T-helper 1 cell treated with Interleukin-12 subunit alpha and Interleukin-12 subunit beta and Interleukin-4 antibody, amounts not matched to agents 30 μg/mL and 1 μg/mL, for 36 hours (primary cell): Measurements from ENCODE around the gene ERCC6L2.

Experiments used
- H3K27ac Mint-ChIP-seq: one replicate; pipeline ENCODE4 v1.8.0; 2021; ENCODE audit warnings: mild to moderate bottlenecking, mixed read lengths
- H3K27me3 Mint-ChIP-seq: one replicate; pipeline ENCODE4 v1.8.0; 2021; ENCODE audit warnings: low read depth, mixed read lengths
- H3K36me3 Mint-ChIP-seq: one replicate; pipeline ENCODE4 v1.8.0; 2021; ENCODE audit warnings: low read depth, mixed read lengths
- H3K4me1 Mint-ChIP-seq: one replicate; pipeline ENCODE4 v1.8.0; 2021; ENCODE audit warnings: low read depth, mixed read lengths
- H3K4me3 Mint-ChIP-seq: one replicate; pipeline ENCODE4 v1.8.0; 2021; ENCODE audit warnings: mild to moderate bottlenecking, moderate library complexity, mixed read lengths
- H3K9me3 Mint-ChIP-seq: one replicate; pipeline ENCODE4 v1.8.0; 2021; ENCODE audit warnings: mixed read lengths

The ERCC6L2 gene

DNA sequence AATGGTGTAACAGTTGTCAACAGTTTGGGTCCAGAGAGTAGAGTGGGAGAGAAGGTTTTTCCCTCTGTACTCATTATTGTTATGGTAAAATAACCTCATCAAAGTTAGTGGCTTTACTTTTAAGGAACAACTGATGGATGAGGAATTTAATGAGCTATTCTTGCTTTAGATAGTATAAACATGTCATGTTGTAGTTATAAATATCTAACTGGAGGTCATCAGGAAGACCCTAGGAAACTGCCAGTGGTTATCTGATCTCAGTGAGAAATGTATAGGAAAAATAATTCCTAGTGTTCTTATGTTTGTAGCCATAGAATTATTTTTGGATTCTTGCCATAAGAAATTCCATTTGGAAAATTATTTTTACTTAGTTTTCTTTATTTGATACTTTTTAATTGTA, 4.1 kb downstream of the ERCC6L2 start:
- Mint-ChIP-seq H3K9me3 (peaks cover 6% of the 10 kb centered on the region), H3K27ac (no peak overlapping the region), H3K27me3 (no peaks in the 10 kb centered on the region), H3K4me3 (no peak overlapping the region), H3K36me3 (peaks cover 37% of the 10 kb centered on the region), H3K4me1 (peaks cover 19% of the 10 kb centered on the region)

DNA sequence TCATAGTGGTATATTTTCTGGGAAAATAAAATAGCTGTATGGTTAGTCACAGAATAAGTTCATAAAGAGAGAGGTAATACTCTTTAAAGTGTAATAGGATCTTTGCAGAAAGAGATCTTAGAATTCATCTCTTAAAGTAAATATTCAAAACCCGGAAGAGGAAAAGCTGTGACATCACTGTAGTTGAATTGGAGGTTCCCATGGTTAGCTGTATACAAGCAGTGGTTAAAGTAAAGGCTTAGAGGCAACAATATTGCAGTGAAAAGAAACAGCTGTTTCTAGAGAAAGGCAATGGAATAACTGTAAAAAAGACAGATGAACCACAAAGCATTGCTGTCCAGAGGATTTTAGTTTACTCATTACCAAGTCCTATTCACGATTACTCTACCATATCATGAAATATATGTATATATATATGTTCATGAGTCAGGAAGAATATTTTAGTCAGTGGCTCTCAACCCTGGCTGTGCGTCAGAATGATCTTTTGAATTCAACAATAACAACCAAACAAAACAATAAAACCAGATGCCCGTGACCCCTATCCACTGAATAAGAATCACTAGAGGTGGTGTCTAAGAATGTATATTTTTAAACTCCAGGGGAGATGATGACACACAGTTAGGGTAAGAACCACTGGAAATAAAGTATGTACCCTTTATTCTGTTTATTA, 4.7 kb downstream of the ERCC6L2 start:
- H3K27ac Mint-ChIP-seq: no peak overlapping the region
- no peaks in the 10 kb centered on the region for H3K27me3 Mint-ChIP-seq
- H3K36me3 Mint-ChIP-seq: peaks cover 38% of the 10 kb centered on the region
- H3K9me3 Mint-ChIP-seq: peaks cover 6% of the 10 kb centered on the region
- no peak overlapping the region for H3K4me3 Mint-ChIP-seq
- H3K4me1 Mint-ChIP-seq: peaks cover 17% of the 10 kb centered on the region

DNA sequence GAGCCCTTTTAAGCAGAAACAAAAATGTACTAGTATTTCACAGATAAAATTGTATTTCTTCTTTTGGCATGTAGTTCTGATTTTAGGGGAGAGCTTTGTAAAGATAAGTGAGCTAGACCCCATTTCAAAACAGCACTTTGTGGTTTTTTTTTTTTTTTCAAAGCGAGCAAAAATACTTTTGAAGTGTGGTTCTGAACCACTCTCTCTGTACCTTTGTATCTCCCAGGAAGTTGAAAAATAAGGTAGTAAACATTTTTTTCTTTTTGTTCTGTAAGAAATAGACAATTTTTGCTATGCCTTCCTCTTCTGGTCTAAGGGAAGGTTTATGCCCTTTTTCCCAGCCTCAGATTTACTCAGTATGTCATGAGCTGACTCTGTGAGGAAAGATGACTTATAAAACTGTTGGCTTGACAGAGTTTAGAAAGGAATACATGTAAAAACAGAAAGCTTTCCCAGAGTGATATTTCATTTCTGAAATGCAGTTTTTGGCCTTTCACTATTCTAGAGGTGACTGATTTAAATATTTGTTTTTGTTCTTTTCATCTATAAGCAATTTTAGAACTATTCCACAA, 12.5 kb downstream of the ERCC6L2 start:
- Mint-ChIP-seq H3K4me1 (peaks cover 36% of the 10 kb centered on the region), H3K9me3 (peaks cover 6% of the 10 kb centered on the region), H3K4me3 (peak overlapping the region; percentile 48), H3K27me3 (no peaks in the 10 kb centered on the region), H3K36me3 (peaks cover 43% of the 10 kb centered on the region), H3K27ac (peak overlapping the region; percentile 72)

DNA sequence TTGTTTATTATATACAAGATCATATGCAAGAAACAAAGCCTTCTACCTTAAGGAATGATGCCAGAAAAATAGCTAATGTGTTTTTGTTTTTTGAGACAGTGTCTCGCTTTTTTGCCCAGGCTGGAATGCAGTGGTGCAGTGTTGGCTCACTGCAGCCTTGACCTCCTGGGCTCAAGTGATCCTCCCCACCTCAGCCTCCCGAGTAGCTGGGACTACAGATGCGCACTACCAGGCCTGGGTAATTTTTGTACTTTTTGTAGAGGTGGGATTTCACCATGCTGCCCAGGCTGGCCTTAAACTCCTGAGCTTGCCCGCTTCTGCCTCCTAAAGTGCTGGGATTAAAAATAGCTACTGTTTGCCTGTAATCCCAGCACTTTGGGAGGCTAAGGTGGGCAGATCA, 15.1 kb downstream of the ERCC6L2 start:
- peaks cover 19% of the 10 kb centered on the region for H3K9me3 Mint-ChIP-seq
- no peaks in the 10 kb centered on the region for H3K27me3 Mint-ChIP-seq
- peaks cover 36% of the 10 kb centered on the region for H3K36me3 Mint-ChIP-seq
- no peak overlapping the region for H3K4me3 Mint-ChIP-seq
- H3K27ac Mint-ChIP-seq: no peak overlapping the region
- peaks cover 34% of the 10 kb centered on the region for H3K4me1 Mint-ChIP-seq

DNA sequence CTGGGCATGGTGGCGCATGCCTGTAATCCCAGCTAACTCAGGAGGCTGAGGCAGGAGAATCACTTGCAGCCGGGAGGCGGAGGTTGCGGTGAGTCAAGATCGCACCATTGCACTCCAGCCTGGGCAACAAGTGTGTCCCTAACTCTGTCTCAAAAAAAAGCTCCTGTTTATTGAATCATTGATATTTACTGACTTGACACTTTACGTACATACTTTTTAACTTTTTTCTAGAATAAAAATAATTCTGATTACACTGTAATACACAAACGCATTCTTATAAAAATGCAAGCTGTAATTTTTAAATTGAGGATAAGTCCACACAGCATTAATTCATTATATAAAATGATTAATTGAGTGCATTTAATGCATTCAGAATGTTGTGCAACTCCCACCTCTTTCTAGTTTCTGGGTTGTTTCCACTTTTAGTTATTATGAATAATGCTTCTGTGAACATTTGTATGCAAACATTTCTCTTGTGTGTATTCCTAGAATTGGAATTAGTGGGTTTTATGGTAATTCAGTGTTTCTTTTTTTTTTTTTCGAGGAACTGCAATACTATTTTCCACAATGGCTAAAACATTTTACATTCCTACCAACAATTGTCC, 15.7 kb downstream of the ERCC6L2 start:
- Mint-ChIP-seq H3K36me3 (peaks cover 37% of the 10 kb centered on the region), H3K9me3 (peaks cover 25% of the 10 kb centered on the region), H3K27me3 (no peaks in the 10 kb centered on the region), H3K4me1 (peaks cover 34% of the 10 kb centered on the region), H3K27ac (no peak overlapping the region), H3K4me3 (no peak overlapping the region)

DNA sequence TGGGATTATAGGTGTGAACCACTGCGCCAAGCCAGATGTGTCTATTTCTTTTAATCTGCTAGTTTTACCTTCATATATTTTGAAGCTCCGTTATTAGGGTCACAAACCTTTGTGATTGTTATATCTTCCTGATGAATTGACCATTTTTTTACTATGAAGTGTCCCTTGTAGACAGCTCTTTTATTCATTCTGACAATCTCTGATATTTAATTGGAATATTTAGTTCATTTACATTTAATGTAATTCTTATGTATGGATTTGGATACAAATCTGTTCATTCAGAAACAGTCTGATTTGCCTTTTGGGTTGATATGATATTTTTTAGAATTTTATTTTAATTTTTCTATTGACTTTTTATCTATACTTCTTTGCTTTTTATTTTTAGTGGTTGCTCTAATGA, 17.2 kb downstream of the ERCC6L2 start:
- no peaks in the 10 kb centered on the region for H3K27me3 Mint-ChIP-seq
- H3K4me3 Mint-ChIP-seq: no peak overlapping the region
- peaks cover 30% of the 10 kb centered on the region for H3K9me3 Mint-ChIP-seq
- peaks cover 36% of the 10 kb centered on the region for H3K4me1 Mint-ChIP-seq
- no peak overlapping the region for H3K27ac Mint-ChIP-seq
- H3K36me3 Mint-ChIP-seq: peaks cover 33% of the 10 kb centered on the region

DNA sequence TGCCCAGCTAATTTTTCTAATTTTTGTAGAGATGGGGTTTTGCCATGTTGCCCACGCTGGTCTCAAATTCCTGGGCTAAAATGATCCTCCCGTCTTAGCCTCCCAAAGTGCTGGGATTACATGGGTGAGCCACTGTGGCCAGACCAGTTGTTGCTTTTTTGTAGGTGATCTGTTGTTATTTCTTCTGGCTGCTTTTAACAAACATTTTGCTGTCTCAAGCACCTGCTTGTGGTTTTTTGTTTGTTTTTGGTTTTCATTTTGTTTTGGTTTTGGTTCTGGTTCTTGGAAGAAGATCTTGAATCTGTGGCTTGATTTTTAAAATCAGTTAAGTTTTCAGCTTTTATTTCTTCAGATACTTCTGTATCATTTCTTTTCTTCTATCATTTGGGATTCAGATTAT, 21.1 kb downstream of the ERCC6L2 start:
- H3K27me3 Mint-ChIP-seq: no peaks in the 10 kb centered on the region
- H3K4me3 Mint-ChIP-seq: peak overlapping the region; percentile 49
- H3K36me3 Mint-ChIP-seq: peaks cover 35% of the 10 kb centered on the region
- H3K27ac Mint-ChIP-seq: peak overlapping the region; percentile 83
- peaks cover 29% of the 10 kb centered on the region for H3K4me1 Mint-ChIP-seq
- peaks cover 30% of the 10 kb centered on the region for H3K9me3 Mint-ChIP-seq

DNA sequence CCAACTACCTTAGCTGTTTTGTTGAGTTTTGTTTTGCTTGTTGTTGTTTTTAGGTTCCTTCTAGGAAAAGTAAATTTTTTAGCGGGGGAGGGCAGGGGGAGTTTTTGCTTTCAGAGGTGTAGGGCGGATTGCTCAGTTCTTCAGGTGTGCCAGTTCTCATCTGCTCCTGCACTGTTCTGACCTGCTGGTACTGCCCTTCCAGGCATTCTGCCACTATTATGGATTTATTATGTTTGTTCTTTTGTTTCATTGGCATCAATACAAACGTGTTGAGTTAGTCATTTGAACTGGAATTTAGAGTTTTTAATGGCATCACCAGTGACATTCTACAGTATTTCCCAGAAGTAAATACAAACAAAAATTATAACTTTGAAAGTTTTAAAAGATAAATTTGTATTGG, 26.0 kb downstream of the ERCC6L2 start:
- Mint-ChIP-seq H3K4me1 (peaks cover 19% of the 10 kb centered on the region), H3K4me3 (no peak overlapping the region), H3K27me3 (no peaks in the 10 kb centered on the region), H3K9me3 (peaks cover 2% of the 10 kb centered on the region), H3K36me3 (peaks cover 16% of the 10 kb centered on the region), H3K27ac (no peak overlapping the region)

DNA sequence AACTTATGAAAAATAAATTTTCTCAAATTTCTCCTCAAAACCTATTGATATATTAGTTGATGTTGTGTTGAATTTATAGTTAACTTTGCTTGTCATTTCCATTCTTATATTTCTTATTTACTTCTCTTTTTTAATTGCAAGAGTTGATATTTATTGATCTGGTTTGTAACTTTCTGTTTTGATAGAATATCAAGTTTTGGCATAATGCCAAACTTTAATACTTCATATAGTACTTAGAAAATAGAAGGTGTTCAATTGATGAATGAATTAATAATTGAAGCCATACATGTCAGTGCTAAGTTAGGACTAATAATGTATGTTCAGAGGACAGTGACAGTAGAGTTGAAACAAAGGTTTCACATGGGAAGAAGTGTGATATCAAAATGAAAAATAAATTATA, 27.9 kb downstream of the ERCC6L2 start:
- Mint-ChIP-seq H3K9me3 (no peaks in the 10 kb centered on the region), H3K36me3 (peaks cover 20% of the 10 kb centered on the region), H3K27me3 (no peaks in the 10 kb centered on the region), H3K27ac (no peak overlapping the region), H3K4me1 (peaks cover 14% of the 10 kb centered on the region), H3K4me3 (no peak overlapping the region)

DNA sequence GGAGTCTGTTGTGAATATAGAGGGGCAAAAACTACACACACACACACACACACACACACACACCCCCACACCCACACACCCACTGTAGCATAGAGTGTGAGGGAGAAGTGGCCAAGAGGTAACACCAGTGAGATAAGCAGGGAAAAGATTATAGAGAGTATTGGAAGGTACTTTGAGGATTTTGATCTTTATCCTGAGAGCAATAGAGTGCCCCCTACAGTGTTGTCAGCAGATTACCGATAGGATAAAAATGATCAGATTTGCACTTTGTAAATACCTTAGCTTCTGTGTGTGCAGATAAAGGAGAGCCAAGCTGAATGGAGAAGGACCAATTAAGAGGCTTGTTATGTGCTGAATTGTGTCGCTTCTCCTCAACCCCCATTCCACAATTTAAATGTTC, 32.3 kb downstream of the ERCC6L2 start:
- Mint-ChIP-seq H3K9me3 (no peaks in the 10 kb centered on the region), H3K4me1 (peaks cover 9% of the 10 kb centered on the region), H3K27ac (no peak overlapping the region), H3K4me3 (no peak overlapping the region), H3K27me3 (no peaks in the 10 kb centered on the region), H3K36me3 (peaks cover 22% of the 10 kb centered on the region)

DNA sequence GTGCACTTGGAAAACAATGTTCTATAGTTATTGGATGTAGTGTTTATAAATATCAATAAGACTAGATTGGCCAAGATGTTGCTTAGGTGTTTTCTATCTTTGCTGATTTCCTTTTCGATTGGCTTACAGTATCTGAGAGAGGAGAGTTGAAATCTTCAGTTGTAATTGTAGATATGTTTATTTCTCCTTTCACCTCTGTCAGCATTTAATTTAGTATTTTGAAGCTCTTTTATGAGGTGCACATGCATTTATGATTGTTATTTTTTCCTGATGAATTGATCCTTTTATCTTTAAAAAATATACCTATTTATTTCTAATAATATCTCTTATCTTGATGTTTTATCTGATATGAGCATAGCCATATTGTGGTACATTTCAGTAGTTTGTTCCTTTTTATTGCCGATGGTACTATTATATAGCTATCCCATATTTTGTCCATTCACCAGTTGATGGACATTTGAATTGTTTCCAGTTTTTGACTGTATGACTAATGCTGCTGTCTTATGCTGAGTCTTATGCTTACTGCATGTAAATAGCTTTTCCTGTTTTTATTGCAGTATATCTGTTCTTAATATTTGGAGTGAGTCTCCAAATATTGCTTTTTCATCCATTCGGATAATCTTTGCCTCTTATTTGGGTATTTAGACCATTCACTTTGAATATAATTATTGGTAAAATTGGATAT, 34.7 kb downstream of the ERCC6L2 start:
- Mint-ChIP-seq H3K4me1 (peaks cover 12% of the 10 kb centered on the region), H3K27me3 (no peaks in the 10 kb centered on the region), H3K36me3 (peaks cover 32% of the 10 kb centered on the region), H3K27ac (no peak overlapping the region), H3K4me3 (no peak overlapping the region), H3K9me3 (no peaks in the 10 kb centered on the region)

DNA sequence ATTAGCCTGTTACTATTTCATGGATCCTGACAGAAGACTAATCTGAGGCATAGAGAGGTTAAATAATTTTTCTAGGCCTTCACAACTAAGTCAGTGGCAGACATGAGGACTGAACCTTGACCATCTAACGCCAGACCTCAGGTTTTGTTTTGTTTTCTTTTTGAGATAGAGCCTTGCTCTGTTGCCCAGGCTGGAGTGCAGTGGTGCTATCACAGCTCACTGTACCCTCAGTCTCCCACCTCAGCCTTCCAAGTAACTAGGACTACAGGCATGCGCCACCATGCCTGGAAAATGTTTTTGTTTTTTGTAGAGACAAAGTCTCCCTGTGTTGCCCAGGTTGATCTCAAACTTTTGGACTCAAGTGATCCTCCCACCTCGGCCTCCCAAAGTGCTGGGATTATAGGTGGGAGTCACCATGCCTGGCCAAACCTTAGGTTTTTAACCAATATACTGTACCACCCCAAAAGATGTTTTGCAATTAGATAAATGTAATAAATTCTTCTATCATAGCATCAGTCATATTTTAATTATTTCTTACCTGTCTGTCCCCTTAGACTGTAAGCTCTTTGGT, 35.4 kb downstream of the ERCC6L2 start:
- Mint-ChIP-seq H3K36me3 (peaks cover 36% of the 10 kb centered on the region), H3K4me3 (no peak overlapping the region), H3K27ac (no peak overlapping the region), H3K4me1 (peaks cover 8% of the 10 kb centered on the region), H3K27me3 (no peaks in the 10 kb centered on the region), H3K9me3 (no peaks in the 10 kb centered on the region)

DNA sequence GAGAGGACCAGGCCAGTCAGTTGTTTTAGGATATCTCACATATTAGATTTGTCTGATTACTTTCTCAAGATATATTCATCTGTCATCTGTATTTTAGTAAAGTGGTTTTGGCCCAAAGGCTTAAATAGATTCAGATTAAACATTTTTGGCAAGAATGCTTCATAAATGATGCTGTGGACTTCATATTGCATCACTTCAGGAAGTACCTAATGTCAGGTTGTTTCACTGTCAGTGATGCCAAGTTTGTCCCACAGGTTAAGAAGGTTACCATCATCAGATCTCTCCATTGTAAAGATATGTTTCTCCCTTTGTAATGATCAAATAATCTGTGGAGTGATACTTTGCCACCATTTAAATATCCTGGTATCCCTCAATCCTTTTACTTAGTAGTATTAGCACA, 37.3 kb downstream of the ERCC6L2 start:
- Mint-ChIP-seq H3K27ac (no peak overlapping the region), H3K4me1 (peaks cover 4% of the 10 kb centered on the region), H3K4me3 (no peak overlapping the region), H3K27me3 (no peaks in the 10 kb centered on the region), H3K36me3 (peaks cover 36% of the 10 kb centered on the region), H3K9me3 (no peaks in the 10 kb centered on the region)

DNA sequence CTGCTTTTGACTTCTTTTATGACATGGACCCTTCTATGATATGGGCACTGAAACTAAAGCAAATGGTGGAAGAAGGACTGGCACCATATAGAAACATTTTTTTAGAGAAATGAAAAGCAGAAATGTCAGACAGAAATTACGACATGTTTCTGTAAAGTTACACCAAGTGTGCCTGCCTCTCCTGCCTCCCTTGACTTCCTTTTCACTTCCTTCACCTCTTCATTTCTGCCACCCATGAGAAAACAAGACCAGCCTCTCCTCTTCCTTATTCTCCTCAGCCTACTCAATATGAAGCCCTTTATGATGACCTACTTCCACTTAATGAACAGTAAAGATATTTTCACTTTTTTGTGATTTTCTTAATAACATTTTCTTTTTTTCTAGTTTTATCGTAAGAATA, 44.5 kb downstream of the ERCC6L2 start:
- no peak overlapping the region for H3K27ac Mint-ChIP-seq
- no peaks in the 10 kb centered on the region for H3K27me3 Mint-ChIP-seq
- peaks cover 6% of the 10 kb centered on the region for H3K4me1 Mint-ChIP-seq
- H3K9me3 Mint-ChIP-seq: no peaks in the 10 kb centered on the region
- no peak overlapping the region for H3K4me3 Mint-ChIP-seq
- peaks cover 31% of the 10 kb centered on the region for H3K36me3 Mint-ChIP-seq
